Measurements from ENCODE around the gene APEH.
A peak's percentile ranks its signal among the peaks of the same experiment; 100 is the strongest.

Gene APEH

GRCh38 chr3:49715611-49716121, 41.5 kb downstream of the APEH start:
- no peak for DNase-seq

- no peak for DNase-seq
Measured at GRCh38 chr3:49716169-49716568, 42.0 kb downstream of the APEH start.

- no peak for DNase-seq
Measured at GRCh38 chr3:49716691-49717210, 42.6 kb downstream of the APEH start.

- DNase-seq, result no peak
Measured at GRCh38 chr3:49717211-49717958, 43.2 kb downstream of the APEH start.

- DNase-seq, result no peak
Measured at GRCh38 chr3:49717959-49718857, 44.1 kb downstream of the APEH start.

- no peak for DNase-seq
Measured at GRCh38 chr3:49718858-49719213, 44.7 kb downstream of the APEH start.

- DNase-seq, result peak; percentile 57
Measured at GRCh38 chr3:49719214-49719884, 45.2 kb downstream of the APEH start, which contains the start of gene AMIGO3. Gene AMIGO3, minus strand, starts transcription at chr3:49719684. Its CDS starts 219 bp downstream, at chr3:49719465.

- no peak for DNase-seq
Measured at GRCh38 chr3:49720855-49721595, 46.9 kb downstream of the APEH start.

GRCh38 chr3:49721596-49721895, 47.4 kb downstream of the APEH start:
- no peak for DNase-seq

GRCh38 chr3:49721896-49722781, 48.0 kb downstream of the APEH start:
- no peak for DNase-seq

- no peak for DNase-seq
Measured at GRCh38 chr3:49722896-49723295, 48.7 kb downstream of the APEH start.

GRCh38 chr3:49723296-49723627, 49.1 kb downstream of the APEH start:
- DNase-seq, result no peak

GRCh38 chr3:49723628-49724551, 49.7 kb downstream of the APEH start, which contains the start of gene GMPPB:
Gene GMPPB, minus strand, starts transcription at chr3:49723951. Its CDS starts 225 bp downstream, at chr3:49723726.
- DNase-seq, result peak; percentile 66

- DNase-seq, result no peak
Measured at GRCh38 chr3:49724586-49724985, 50.4 kb downstream of the APEH start.

- no peak for DNase-seq
Measured at GRCh38 chr3:49725906-49726681, 51.9 kb downstream of the APEH start.

- DNase-seq, result no peak
Measured at GRCh38 chr3:49727154-49727923, 53.2 kb downstream of the APEH start.

GRCh38 chr3:49727924-49728361, 53.8 kb downstream of the APEH start:
- no peak for DNase-seq

GRCh38 chr3:49729966-49730609, 55.9 kb downstream of the APEH start:
- DNase-seq, result no peak
